Esophagus muscularis mucosa (tissue), 4 donors: ENCODE data around the gene SPTBN1. TPM values are rescaled to one million over a fixed set of nuclear protein-coding genes. Genes with fewer than 3 reads are reported as not detected.
A peak's percentile ranks its signal among the peaks of the same experiment; 100 is the strongest.
"Not testable (repeated sequence)": the region's sequence is repeated elsewhere in the genome, so short reads cannot be mapped to it uniquely, and the experiment has no call there.

Experiments
- DNase-seq: peaks from one replicate; pipeline ENCODE4 v3.0.0-alpha.2; 2017; ENCODE audit errors: extremely low spot score
- H3K27ac ChIP-seq, 4 donors: fragments of 200-600 bp; sonication (generic); replicated peaks in 1 of 4; 1 replicate in 3 of 4; 2 replicates in 1 of 4; pipeline ENCODE4 v1.5.1; 2016 to 2019; ENCODE audit warnings: mild to moderate bottlenecking in 1 of 4
- H3K27me3 ChIP-seq, 4 donors: fragments of 200-600 bp; sonication (generic); one replicate each; pipeline versions ENCODE4 v1.5.1 to v1.6.0; 2016 to 2019
- H3K36me3 ChIP-seq, 4 donors: fragments of 200-600 bp; sonication (generic); one replicate each; pipeline ENCODE4 v1.5.1; 2016 to 2019
- H3K4me1 ChIP-seq, 4 donors: fragments of 200-600 bp; sonication (generic); one replicate each; pipeline ENCODE4 v1.5.1; 2016 to 2019
- H3K4me3 ChIP-seq, 4 donors: fragments of 200-600 bp; sonication (generic); 1 replicate in 2 of 4; 2 replicates in 2 of 4; pipeline ENCODE4 v1.5.1; 2016 to 2019; ENCODE audit warnings: mild to moderate bottlenecking in 4 of 4, moderate library complexity in 1 of 4
- H3K9me3 ChIP-seq, 4 donors: fragments of 200-600 bp; sonication (generic); 1 replicate in 3 of 4; 2 replicates in 1 of 4; pipeline ENCODE4 v1.5.1; 2016 to 2019
- CTCF ChIP-seq, 3 experiments: fragments of 200-600 bp in 2 of 3; fragments of 450-650 bp in 1 of 3; sonication (generic) in 2 of 3; IDR thresholded peaks; one replicate each; pipeline ENCODE4 v1.5.1; 2017 to 2019; ENCODE audit warnings: antibody characterized with exemption in 3 of 3, mild to moderate bottlenecking in 2 of 3, moderate library complexity in 1 of 3
- EP300 ChIP-seq: sonication (generic); formaldehyde crosslinking; IDR thresholded peaks from one replicate; pipeline ENCODE4 v1.6.1; 2017; ENCODE audit warnings: antibody characterized with exemption
- POLR2A ChIP-seq: fragments of 450-650 bp; IDR thresholded peaks from one replicate; pipeline ENCODE4 v1.6.1; 2017; ENCODE audit warnings: antibody characterized with exemption, moderate library complexity, mild to moderate bottlenecking, low read depth
- POLR2AphosphoS5 ChIP-seq, 2 donors: sonication (generic); formaldehyde crosslinking; IDR thresholded peaks; one replicate each; pipeline ENCODE4 v1.6.1; 2017; ENCODE audit warnings: antibody characterized with exemption in 2 of 2
- WGBS: methylation state at CpG from one replicate; pipeline ENCODE4 v1.1.5; 2018; 5-methylcytosine and 5-hydroxymethylcytosine counted together
- intact Hi-C: fragments of 100-400 bp; cut with DNase I; formaldehyde crosslinking; loops from one replicate; pipeline ENCODE4 v1.15.1; 2023
- total RNA-seq, 4 donors: library from RNA; depleted of rRNA; stranded (reverse); fragments of >200 nt; gene quantifications; one replicate each; pipeline versions ENCODE4 v1.1.0 to v1.2.1, GENCODE V29; 2016

The SPTBN1 gene
- total RNA-seq, 4 donors from 2014 or later: 465 to 600 (median 547) TPM

- no peak for DNase-seq
- no peaks in the 10 kb centered on the region for H3K27me3 ChIP-seq
- H3K36me3 ChIP-seq: no peaks in the 10 kb centered on the region
- H3K27ac ChIP-seq: peak overlapping the region in 3 of 4 donors; percentile 2 to 50 (median 20)
- WGBS: 47% methylated on average over 2 of the region's 2 CpGs
- H3K4me3 ChIP-seq: no peak overlapping the region
- intact Hi-C loops: no loop called here
- H3K9me3 ChIP-seq: no peaks in the 10 kb centered on the region
- TF ChIP-seq POLR2AphosphoS5 (IDR thresholded peaks at IDR 0.05) (no peak), CTCF (IDR thresholded peaks at IDR 0.05) (no peak), EP300 (no peak), POLR2A (no peak)
- H3K4me1 ChIP-seq: peaks cover 87 to 100% (median 97%) of the 10 kb centered on the region in 4 donors
Measured at GRCh38 chr2:54502731-54503130, 46.6 kb downstream of the SPTBN1 start.

- WGBS: 63% methylated on average over 3 of the region's 3 CpGs
- Histone ChIP-seq H3K4me1 (peaks cover 87 to 100% (median 97%) of the 10 kb centered on the region in 4 donors), H3K27ac (peak overlapping the region in 2 of 4 donors; percentile 2 to 50)
Measured at GRCh38 chr2:54503192-54503591, 47.1 kb downstream of the SPTBN1 start.

GRCh38 chr2:54503828-54504227, 47.7 kb downstream of the SPTBN1 start:
- peak overlapping the region in 2 of 4 donors; percentile 8 to 50 for H3K27ac ChIP-seq

More at GRCh38 chr2:54503192-54503591, 47.1 kb downstream of the SPTBN1 start:
- intact Hi-C loops: no loop called here
- no peak for DNase-seq
- H3K27me3 ChIP-seq: no peaks in the 10 kb centered on the region
- no peak overlapping the region for H3K4me3 ChIP-seq
- no peaks in the 10 kb centered on the region for H3K9me3 ChIP-seq
- no peaks in the 10 kb centered on the region for H3K36me3 ChIP-seq
- peak in 2 of 3 experiments; percentile 24 to 42 for TF ChIP-seq CTCF (IDR thresholded peaks at IDR 0.05)
- no peak for TF ChIP-seq EP300

GRCh38 chr2:54504866-54505265, 48.7 kb downstream of the SPTBN1 start:
- Histone ChIP-seq H3K27me3 (no peaks in the 10 kb centered on the region), H3K4me3 (no peak overlapping the region), H3K36me3 (no peaks in the 10 kb centered on the region), H3K4me1 (peaks cover 87 to 100% (median 93%) of the 10 kb centered on the region in 4 donors), H3K27ac (peak overlapping the region in 1 of 4 donors; percentile 23), H3K9me3 (no peaks in the 10 kb centered on the region)
- WGBS: 47% methylated on average over 2 of the region's 2 CpGs
- intact Hi-C loops: no loop called here
- TF ChIP-seq CTCF (IDR thresholded peaks at IDR 0.05) (no peak), EP300 (no peak), POLR2A (no peak)
- no peak for DNase-seq

More at GRCh38 chr2:54503828-54504227, 47.7 kb downstream of the SPTBN1 start:
- Histone ChIP-seq H3K36me3 (no peaks in the 10 kb centered on the region), H3K4me3 (no peak overlapping the region), H3K9me3 (no peaks in the 10 kb centered on the region), H3K27me3 (no peaks in the 10 kb centered on the region), H3K4me1 (peaks cover 87 to 100% (median 96%) of the 10 kb centered on the region in 4 donors)
- intact Hi-C loops: no loop called here
- WGBS: 43% methylated on average over 1 of the region's 1 CpG
- TF ChIP-seq POLR2AphosphoS5 (IDR thresholded peaks at IDR 0.05) (no peak), EP300 (no peak), POLR2A (no peak), CTCF (IDR thresholded peaks at IDR 0.05) (no peak)
- no peak for DNase-seq

- no peak for DNase-seq
- TF ChIP-seq CTCF (IDR thresholded peaks at IDR 0.05) (no peak), POLR2AphosphoS5 (IDR thresholded peaks at IDR 0.05) (no peak), POLR2A (no peak), EP300 (no peak)
- Histone ChIP-seq H3K9me3 (no peaks in the 10 kb centered on the region), H3K4me1 (peaks cover 81 to 100% (median 91%) of the 10 kb centered on the region in 4 donors), H3K36me3 (no peaks in the 10 kb centered on the region), H3K4me3 (no peak overlapping the region), H3K27ac (no peak overlapping the region), H3K27me3 (no peaks in the 10 kb centered on the region)
- WGBS: 84% methylated on average over 6 of the region's 6 CpGs
- intact Hi-C loops: no loop called here
Measured at GRCh38 chr2:54508541-54508940, 52.4 kb downstream of the SPTBN1 start.

- intact Hi-C loops, H3K27me3 ChIP-seq, H3K9me3 ChIP-seq, H3K4me3 ChIP-seq, DNase-seq, H3K36me3 ChIP-seq, H3K27ac ChIP-seq: not testable (repeated sequence)
- H3K4me1 ChIP-seq: peaks cover 80 to 100% (median 90%) of the 10 kb centered on the region in 4 donors
- WGBS: 89% methylated on average over 5 of the region's 5 CpGs
Measured at GRCh38 chr2:54509043-54509442, 52.9 kb downstream of the SPTBN1 start.
